Activated naive CD4-positive, alpha-beta T cell (primary cell): ENCODE results near the gene ATP11C.
"Not testable (repeated sequence)": the region's sequence is repeated elsewhere in the genome, so short reads cannot be mapped to it uniquely, and the experiment has no call there.

Source experiments
- DNase-seq, 4 experiments: peaks; one replicate each; lab custom pipeline; 2025; lab: John Stamatoyannopoulos, UW

Gene ATP11C

DNA sequence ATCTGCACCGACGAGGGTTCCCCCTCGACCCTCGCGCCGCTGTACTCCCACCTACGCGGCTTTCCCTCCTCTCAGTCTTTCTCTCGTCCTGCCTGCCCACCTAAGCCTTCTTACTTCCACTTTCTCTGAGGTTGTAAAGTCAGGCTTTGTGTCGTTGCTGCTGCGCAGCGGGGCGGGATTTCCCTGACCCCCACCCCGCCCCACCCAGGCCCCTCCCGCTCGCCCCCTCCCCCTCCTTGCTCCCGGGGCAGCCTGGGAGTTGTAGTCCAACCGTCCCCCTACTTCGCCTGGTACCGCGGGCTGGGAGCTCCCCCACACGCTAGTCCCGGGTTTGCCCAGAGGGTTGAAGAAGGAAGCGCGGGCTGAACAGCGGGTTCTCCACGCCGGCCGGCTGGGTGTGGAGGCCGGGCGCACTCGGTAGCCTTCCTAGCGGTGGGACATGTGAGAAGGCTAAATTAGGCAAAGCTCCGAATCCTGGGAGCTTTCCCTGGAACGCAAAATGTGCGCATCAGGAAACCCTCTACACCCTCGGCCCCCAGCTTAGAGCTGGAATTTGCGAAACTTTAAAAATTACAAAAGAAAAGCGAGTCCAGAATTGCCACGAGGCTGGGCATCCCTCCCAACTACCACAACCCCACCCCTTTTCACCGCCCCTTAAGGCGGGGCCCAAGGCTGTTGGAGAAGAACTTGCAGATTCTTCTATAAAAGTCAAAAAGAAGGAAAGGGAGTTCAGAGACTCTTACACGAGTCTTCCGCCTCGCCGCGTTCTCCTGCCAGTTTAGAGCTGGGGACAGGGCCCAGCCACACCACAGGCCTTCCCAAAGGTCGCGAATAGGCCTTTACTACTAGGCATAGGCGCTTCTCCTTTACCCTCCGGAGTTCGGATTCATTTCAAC lies at the start of gene ATP11C:
ATP11C (minus strand) TSS at position 153 of the 896 bp plus-strand sequence. CDS start 1,011 bp downstream, outside the sequence.
- peak; percentile 15 to 75 (median 52) for DNase-seq

DNA sequence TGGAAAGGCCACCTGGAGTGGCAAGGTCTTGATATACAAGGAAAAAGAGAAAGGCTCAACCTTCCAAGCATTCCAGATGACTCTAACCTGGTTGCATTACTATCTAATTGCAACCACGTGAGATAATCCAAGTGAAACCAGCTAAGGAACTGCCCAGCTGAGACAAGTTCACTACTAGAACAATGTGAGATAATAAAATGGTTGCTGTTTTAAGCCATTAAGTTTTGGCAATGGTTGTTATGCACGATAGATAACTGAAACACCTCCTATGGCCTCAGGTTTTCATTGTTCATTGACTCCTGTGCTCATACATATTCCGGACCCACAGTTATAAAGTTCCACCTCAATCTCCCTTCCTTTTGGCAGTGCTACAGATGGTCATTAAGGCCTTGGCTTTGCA lies 41.6 kb upstream of the ATP11C start:
- no peak for DNase-seq

DNA sequence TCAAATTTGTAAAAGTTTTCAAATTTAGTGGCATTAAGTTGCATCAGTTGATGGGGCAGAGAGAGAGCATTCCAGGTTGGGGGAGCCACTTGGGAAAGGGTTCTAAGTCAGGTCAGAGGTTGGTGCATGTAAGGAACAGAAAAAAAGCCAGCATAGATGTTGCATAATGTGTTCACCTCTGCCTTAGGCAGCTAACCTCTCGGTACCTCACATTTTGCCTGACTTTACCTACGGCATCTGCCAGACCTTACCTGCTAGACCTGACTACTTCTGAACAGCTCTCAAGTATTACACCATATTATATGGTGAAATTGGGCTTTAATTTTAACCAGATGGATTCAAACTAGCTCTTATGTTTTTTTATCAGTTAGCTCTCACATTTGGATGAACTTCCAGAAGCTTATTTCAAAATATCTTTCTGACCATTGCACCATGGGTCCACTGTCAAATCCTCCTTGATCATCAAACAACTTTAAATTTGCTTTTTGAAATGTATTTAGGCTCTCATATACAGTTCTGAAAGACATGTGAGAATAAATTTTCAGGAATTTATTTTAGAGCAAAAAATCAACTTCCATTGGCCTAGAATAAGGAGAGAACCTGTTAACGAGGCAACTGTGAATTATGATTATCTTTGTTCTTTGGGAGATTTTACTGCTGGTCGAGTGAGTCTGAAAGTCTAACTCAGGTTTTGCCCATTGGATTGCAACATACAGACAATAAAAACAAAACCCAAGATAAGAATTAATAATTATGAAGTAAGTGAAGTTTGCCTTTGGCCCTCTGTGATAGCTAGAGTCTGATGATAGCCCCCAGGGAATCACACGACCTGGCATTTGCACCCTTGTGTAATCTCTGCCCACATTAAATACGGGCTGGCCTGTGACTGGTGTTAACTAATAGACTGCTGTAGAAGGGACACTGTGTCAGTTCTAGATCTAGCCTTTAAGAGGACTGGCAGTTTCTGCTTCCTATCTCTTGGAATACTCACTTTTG lies 40.1 kb upstream of the ATP11C start:
- DNase-seq = no peak

DNA sequence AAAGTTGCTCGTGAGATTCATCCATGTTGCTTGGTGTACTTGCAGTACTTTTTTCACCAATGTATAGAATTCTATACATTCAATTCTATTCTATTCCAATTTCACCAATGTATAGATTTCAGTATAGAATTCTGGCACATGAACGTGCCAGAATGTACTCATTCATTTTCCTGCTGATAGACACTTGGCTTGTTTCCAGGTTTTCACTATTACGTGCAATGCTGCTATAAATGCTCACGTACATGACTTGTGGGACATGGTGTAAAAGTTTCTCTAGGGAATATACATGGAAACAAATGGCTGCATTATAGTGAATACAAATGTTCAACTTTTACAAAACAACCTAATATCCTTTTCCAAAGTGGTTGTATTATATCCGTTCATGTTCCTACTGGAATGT lies 39.3 kb upstream of the ATP11C start:
- no peak for DNase-seq

DNA sequence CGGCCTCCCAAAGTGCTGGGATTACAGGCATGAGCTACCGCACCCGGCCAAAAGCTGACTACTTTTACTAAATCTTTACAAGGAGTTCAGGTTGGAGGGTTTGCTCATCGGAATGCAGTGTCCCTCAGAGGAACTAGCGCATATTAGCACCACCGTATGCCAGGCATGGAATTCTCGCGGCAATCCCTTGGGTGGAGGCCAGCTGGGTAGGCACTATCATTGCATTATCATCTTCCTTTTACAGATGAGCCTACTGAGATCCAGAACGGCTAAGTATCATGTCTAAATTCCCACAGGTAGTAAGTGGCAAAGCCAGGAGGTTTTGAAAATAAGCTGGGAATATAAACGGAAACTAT lies 38.5 kb upstream of the ATP11C start:
- DNase-seq = no peak

DNA sequence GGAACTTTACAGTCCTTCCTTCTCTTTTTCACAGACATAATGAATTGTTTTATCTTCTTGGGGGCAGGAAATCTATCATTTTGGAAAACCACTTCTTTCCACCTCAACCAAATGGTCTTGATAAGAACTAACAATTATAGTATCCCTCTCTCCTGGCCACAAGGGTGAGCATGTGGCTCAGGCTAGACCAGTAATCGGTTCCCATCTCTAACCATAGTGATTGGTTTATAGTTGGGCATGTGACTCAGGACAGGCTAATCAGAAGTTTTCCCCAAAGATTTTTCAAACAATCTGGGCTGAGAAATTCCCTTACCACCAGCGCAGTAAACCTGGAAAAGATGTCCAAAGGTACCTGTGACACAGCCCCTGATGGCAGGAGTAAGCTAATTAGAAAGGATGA lies 36.4 kb upstream of the ATP11C start:
- DNase-seq = no peak

DNA sequence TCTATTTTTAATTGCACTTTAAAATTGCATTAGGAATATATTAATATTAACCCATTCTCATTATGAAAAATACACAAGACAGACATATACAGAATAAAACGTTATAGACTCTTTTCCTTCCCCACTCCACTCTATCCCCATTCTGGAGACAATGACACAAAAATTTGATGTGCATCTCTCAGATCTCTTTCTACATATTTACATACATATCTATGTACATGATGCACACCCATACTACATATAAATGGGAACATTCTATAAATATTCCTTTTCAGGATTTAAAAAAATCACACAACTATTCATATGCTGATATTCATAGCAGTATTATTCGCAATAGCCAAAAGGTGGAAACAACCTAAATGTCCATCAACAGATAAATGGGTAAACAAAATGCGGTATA lies 34.9 kb upstream of the ATP11C start:
- no peak for DNase-seq

DNA sequence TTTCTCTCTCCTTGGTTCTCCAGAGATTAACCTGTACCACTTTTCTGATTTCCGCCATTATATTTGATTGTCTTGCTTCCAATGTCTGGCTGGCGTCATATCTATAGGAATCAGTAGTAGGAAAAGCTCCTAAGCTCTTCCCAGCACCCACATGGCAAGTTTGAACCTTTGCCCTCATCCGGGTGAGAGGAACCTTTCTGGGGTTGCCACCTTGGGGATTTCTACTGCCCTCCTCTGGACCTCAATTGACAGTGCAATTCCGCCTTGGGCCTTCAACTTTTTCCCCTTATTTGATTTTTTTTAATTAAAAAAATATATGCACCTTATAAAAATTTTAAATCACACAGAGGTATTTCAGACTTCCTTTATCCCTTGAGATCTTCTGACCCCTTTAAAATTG lies 34.4 kb upstream of the ATP11C start:
- no peak for DNase-seq

DNA sequence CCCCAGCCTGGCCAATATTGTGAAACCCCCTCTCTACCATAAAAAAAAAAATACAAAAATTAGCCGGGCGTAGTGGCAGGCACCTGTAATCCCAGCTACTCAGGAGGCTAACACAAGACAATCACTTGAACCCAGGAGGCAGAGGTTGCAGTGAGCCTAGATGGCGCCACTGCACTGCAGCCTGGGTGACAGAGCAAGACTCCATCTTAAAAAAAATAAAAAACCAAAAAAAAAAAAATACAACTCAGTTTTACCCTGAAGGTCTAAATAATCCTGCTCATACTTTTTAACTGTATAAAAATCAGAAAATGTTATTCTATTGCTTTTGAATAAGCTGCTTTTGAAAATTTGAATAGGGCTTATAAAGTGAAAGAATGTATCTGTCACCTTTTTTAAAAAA lies 33.3 kb upstream of the ATP11C start:
- DNase-seq = not testable (repeated sequence)

DNA sequence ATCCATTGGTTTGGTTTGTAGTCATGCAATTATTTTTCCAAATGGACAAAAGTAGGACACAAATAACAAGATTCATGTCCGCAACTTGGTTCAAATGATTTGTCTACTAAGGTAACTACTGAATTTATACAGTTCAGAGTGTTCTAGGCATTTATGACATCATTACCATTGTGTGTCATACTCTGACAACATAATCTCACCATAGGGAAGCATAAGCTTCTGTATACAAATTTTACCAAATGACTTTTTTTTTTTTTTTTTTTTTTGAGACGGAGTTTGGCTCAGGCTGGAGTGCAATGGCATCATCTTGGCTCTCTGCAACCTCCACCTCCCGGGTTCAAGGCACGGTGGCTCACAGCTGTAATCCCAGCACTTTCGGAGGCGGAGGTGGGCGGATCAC lies 32.6 kb upstream of the ATP11C start, which contains the start of gene CXorf66:
CXorf66 (minus strand) TSS at position 101 of the 400 bp plus-strand sequence; CDS start at position 76, 25 bp downstream.
- no peak for DNase-seq

DNA sequence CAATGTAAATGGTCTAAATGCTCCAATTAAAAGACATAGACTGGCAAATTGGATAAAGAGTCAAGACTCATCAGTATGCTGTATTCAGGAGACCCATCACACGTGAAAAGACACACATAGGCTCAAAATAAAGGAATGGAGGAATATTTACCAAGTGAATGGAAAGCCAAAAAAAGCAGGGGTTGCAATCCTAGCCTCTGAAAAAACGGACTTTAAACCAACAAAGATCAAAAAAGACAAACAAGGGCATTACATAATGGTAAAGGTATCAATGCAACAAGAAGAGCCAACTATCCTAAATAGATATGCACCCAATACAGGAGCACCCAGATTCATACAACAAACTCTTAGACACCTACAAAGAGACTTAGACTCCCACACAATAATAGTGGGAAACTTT lies 28.2 kb upstream of the ATP11C start:
- DNase-seq = not testable (repeated sequence)

DNA sequence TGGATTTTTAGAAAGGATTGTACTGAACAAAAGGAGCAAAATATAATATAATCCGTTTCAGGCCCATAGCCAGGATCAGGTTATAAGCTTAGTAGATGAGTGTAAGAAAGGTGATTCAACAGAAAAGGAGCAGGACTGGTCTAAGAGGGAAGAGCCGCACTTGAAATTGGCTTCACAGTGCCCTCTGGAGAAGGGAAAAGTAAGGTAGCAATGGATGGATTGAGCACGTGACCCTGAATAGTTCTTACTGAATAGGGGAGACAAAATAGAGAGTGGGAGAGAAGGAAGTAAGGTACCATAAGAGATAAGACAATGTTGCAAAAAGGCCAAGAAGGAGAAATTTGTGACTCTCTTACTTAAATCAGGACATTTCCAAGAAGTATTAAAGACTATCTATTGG lies 16.9 kb upstream of the ATP11C start:
- no peak for DNase-seq

DNA sequence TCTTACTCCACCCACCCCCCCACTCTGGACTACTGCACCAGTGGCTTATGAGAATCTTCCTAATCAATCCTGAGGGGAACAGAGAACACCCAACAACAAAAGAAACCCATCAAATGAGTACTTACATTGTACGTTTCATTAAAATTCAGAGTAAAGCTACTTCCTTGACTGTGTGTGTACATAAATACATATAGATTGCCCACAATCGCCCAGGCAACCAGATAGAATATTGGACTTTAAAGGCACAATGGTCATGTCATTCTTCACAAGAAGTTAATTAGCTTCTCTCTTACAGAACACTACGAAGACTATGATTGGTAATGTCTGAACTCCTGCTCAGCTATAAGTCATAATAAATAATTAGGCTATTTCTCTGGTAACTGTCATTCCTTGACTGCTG lies 12.2 kb upstream of the ATP11C start:
- DNase-seq = no peak

DNA sequence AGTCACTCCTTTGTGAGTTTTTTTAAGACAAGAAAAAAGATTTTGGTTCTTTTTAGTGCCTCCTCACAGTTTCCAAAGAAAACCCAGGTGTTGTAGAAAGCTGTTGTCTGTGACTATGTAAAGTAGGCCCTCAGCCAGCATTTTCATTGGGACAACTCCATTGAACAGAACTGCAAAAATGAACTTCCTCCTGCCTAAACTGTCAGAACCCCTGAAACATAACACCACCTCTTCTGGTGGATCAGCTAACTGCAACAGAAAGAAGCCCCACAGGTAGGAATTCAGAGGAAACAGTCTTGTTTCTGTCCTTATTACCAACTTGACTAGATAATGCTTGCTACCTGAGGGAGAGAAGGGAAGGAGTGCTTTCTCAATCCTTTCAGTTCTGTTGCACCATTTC lies 3.4 kb upstream of the ATP11C start:
- DNase-seq = no peak

DNA sequence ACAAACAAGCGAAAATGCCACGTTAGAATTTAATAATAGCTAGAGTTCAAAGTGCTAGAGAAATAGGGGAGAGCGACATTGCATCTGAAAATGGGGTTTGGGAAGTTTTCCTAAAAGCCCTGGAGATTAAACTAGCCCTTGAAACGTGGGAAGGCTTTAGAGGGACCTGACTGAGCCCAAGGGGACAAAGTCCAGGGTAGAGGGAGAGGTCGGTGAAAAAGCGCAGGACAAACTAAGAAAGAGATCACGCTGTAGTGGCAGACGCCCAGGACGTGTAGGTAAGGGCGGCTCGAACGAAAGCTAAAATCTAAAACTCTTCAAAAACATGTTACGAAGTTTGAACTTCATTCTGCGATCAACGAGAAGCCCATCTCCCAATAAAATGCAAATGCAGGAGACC lies 1.1 kb upstream of the ATP11C start:
- DNase-seq = no peak

DNA sequence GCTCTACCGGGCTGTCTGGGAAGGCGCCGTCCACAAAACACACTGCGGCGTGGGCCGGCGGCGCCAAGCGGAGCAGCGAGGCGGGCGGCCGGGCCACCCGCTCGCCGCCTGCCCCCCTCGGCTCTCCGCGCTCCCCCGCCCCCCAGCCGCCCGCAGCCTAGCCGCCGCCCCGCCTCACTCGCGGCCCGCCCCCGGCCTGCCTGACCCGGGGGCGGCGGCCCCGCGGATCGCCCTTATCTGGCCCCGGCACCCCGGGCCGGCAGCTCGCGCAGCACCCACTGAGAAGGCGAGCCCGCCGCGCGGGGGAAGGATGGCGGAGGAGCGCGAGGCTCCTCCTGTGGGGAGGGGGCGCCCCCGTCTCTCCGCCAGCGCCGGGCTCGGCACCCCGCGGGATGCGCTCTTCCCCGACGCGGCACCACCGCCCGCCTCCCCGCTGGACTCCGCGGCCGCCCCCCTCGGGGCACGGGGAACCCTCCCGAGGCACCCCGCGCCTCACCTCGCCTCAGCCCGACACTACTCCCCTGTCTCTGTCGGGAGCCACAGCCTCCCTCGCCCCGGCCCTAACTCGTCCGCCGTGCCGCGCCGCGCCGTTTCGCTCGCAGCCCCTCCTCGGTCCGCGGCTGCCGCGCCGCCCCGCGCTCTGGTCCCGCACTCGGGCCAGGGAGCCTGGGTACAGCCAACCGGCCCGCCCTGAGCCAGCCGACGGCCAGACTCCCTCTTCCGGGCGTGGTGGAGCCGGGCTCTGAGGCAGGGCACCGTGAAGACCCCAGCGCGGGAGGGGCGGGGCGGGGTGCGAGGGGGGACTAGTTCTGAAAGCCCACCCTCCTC lies 566 bp downstream of the ATP11C start:
- DNase-seq = peak in 3 of 4 experiments; percentile 27 to 40 (median 39)

DNA sequence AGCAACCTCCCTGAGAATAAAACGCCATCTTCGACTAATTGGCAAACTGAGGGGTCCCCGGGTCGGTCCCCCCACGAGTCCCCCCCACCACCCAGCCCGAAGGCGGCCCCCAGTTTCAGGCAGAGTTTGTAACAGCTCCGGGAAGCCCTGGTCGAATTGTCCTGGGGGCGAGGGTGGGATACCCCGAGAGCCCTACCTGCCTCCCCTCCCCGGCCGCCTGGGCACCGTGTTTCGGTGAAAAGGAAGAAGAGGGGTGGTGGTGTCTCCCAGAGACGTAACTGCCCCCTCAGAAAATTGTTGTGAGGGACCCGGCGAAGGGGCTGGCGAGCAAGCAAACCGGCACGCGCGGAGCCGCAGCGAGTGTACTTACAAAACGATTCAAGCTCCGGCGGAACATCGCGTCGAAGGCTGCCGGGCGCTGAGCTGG lies 1.2 kb downstream of the ATP11C start:
- no peak for DNase-seq

DNA sequence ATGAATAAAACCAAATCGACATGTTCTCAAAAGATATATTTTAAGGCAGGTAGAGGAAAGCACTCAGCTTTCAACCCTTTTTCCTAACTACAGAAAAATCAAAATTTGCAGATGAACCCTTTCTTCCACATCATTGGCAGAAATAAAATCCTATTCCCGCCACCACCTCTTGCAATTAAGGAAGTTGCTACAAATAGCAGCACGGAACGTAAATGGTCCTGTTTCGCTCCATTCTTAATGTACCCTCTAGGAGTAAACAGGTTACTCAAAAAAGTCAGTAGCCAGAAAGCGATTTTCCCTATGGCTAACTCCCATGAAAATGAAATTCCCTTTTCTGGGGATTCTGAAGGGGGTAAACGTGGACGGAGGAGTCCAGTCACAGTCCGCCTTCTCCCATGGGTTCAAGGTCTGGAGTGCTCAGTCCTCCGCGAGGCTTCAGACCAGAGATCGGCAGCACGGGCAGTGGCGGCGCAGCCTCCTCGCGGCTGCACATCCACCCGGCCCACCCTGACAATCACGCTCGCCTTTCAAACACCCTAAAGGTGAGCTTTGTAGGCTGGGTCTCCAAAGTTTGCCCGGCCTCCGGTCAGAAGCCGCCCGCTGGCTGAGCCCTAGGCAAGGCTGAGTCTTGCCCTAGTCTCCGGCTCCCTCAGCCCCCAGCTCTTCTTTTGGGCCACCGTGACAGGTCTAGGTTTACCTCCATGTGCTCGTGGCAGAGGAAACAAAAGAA lies 1.8 kb downstream of the ATP11C start:
- peak in 1 of 4 experiments; percentile 4 for DNase-seq

DNA sequence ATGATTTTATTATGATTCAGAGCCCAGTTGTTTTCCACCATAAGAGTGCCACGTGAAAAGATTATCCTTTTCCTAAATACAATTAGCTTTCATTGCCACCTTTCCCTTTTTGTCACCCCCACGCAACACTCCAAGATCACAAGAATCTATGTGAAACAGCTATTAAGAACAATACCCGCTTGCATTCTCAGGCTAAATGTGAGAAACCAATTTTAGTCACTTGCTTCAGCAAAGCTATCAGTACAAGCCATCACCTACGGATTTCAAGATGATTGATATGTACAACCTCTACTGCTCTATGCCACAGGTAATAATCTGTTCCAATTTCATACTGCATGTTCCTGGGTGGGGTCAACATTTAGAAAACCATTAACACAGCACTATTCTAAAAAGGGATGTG lies 2.5 kb downstream of the ATP11C start:
- no peak for DNase-seq

DNA sequence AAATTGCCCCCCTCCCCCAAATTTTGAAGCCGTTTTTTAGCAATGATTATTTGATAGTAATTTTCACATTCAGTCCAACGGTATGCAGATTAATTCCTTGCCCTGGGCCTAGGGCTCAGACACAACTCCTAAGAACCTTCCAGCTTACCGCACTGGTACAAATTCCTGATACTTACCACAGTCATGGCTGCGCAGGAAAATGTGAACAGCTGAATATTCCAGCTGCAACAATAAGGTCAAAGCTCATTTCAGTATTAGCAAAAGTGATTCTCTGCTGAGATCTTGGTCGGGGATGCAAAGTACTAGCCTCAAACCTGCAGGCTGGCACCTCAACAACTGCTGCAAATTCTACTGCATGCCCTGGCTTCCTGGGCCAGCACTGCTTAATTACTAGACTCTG lies 3.0 kb downstream of the ATP11C start:
- DNase-seq = no peak

DNA sequence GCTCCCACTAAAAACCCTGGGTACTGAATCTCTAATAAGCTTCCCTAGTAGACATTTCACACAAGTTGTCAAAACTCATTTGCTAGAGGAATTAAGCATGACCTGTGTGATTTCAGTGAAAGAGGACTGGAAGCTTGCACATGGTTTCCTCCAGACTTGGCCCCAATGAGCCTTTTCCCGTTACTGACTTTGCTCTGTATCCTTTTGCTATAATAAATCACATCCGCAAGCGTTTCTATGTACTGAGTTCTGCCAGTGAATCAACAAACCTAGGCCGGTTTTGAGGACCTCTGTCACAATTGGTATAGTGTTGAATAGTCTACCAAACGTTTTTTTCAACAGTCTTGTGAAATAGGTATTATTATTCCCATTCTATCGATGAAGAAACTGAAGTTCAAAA lies 8.2 kb downstream of the ATP11C start:
- DNase-seq = no peak
